ENCODE data around the gene PTX3.

DNA sequence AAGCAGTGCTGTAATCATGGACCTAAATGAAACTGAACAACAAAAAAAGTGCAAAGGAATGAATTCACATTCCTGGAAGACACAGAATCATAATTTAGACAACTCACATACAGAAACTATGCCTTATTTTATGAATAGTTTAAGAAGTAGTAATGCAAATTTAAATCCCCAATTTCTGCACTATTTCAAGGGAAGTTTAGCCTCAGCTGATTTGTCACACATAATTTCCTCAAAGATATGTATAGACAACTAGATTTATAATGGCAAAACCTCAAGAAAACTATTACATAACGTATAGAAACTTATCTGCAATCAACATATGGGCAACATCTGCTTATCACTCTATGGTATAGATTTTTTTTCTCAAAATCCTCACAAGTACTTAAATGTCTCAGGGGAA, 7.8 kb upstream of the PTX3 start:
- TF ChIP-seq, protein P1, sequence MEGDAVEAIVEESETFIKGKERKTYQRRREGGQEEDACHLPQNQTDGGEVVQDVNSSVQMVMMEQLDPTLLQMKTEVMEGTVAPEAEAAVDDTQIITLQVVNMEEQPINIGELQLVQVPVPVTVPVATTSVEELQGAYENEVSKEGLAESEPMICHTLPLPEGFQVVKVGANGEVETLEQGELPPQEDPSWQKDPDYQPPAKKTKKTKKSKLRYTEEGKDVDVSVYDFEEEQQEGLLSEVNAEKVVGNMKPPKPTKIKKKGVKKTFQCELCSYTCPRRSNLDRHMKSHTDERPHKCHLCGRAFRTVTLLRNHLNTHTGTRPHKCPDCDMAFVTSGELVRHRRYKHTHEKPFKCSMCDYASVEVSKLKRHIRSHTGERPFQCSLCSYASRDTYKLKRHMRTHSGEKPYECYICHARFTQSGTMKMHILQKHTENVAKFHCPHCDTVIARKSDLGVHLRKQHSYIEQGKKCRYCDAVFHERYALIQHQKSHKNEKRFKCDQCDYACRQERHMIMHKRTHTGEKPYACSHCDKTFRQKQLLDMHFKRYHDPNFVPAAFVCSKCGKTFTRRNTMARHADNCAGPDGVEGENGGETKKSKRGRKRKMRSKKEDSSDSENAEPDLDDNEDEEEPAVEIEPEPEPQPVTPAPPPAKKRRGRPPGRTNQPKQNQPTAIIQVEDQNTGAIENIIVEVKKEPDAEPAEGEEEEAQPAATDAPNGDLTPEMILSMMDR (IDR thresholded peaks at IDR 0.05; ENCODE audit: low read length): no peak
- no peak for TF ChIP-seq EZH2 (IDR thresholded peaks at IDR 0.05; ENCODE audit: borderline replicate concordance, low read length)

Data from OCI-LY1 (cell line).